Smooth muscle cell (in vitro differentiated cells): ENCODE measurements around the gene TMEM139. TPM values are rescaled to one million over a fixed set of nuclear protein-coding genes. Genes with fewer than 3 reads are reported as not detected.

ENCODE experiments used
- DNase-seq: peaks from one replicate; lab custom pipeline; 2025; ENCODE audit not compliant: unreplicated experiment; lab: John Stamatoyannopoulos, UW
- H2AFZ ChIP-seq: fragments of 200-600 bp; sonication (generic); 2 replicates; pipeline ENCODE4 v1.6.0; 2016; ENCODE audit warnings: antibody characterized with exemption, low read depth, mild to moderate bottlenecking
- H3F3A ChIP-seq: fragments of 200-600 bp; sonication (generic); 2 replicates; pipeline ENCODE4 v1.6.0; 2017; ENCODE audit warnings: antibody characterized with exemption, low read depth
- H3K27ac ChIP-seq: fragments of 200-600 bp; sonication (generic); 2 replicates; pipeline ENCODE4 v1.5.1; 2016; ENCODE audit warnings: low read depth, mild to moderate bottlenecking
- H3K27me3 ChIP-seq: fragments of 200-600 bp; sonication (generic); 2 replicates; pipeline ENCODE4 v1.6.1; 2016; ENCODE audit warnings: low read depth, mild to moderate bottlenecking
- H3K36me3 ChIP-seq: fragments of 200-600 bp; sonication (generic); 2 replicates; pipeline ENCODE4 v1.5.1; 2016; ENCODE audit warnings: low read depth
- H3K4me1 ChIP-seq: fragments of 200-600 bp; sonication (generic); 2 replicates; pipeline ENCODE4 v1.5.1; 2016; ENCODE audit warnings: low read depth
- H3K4me2 ChIP-seq: fragments of 200-600 bp; sonication (generic); 2 replicates; pipeline ENCODE4 v1.6.0; 2016; ENCODE audit warnings: mild to moderate bottlenecking
- H3K4me3 ChIP-seq: fragments of 200-600 bp; sonication (generic); 2 replicates; pipeline ENCODE4 v1.5.1; 2016; ENCODE audit warnings: mild to moderate bottlenecking
- H3K79me2 ChIP-seq: fragments of 200-600 bp; sonication (generic); 2 replicates; pipeline ENCODE4 v1.6.0; 2016; ENCODE audit warnings: low read depth, mild to moderate bottlenecking
- H3K9ac ChIP-seq: fragments of 200-600 bp; sonication (generic); 2 replicates; pipeline ENCODE4 v1.6.0; 2016; ENCODE audit warnings: low read depth
- H3K9me3 ChIP-seq: fragments of 200-600 bp; sonication (generic); replicated peaks from 2 replicates; pipeline ENCODE4 v1.5.1; 2016; ENCODE audit warnings: low read depth
- H4K20me1 ChIP-seq: fragments of 200-600 bp; sonication (generic); 2 replicates; pipeline ENCODE4 v1.6.0; 2016; ENCODE audit warnings: low read depth
- WGBS: methylation state at CpG from one replicate; pipeline ENCODE4 v1.1.7; 2016; ENCODE audit warnings: low lambda C conversion rate; 5-methylcytosine and 5-hydroxymethylcytosine counted together
- polyA plus RNA-seq: library from polyadenylated mRNA; unstranded; fragments of >200 nt; fragmentation: Nextera tagmentation; extraction: Ambion mirVana; gene quantifications from 2 replicates; pipeline ENCODE4 v1.2.1, GENCODE V29; 2016
- total RNA-seq: library from RNA; depleted of rRNA; stranded (reverse); fragments of >200 nt; gene quantifications from 2 replicates; pipeline ENCODE4 v1.2.3, GENCODE V29; 2014
- TF ChIP-seq, protein P1 (sequence below): fragments of 200-600 bp; sonication (generic); IDR thresholded peaks from 2 replicates; pipeline ENCODE4 v1.5.1; 2017; ENCODE audit warnings: borderline replicate concordance, mild to moderate bottlenecking, antibody characterized with exemption; ENCODE audit not compliant: insufficient read depth, poor library complexity, severe bottlenecking

The TMEM139 gene
- total and polyA plus RNA-seq, 2 experiments from 2014 or later: 0.93 to 9.1 TPM

DNA sequence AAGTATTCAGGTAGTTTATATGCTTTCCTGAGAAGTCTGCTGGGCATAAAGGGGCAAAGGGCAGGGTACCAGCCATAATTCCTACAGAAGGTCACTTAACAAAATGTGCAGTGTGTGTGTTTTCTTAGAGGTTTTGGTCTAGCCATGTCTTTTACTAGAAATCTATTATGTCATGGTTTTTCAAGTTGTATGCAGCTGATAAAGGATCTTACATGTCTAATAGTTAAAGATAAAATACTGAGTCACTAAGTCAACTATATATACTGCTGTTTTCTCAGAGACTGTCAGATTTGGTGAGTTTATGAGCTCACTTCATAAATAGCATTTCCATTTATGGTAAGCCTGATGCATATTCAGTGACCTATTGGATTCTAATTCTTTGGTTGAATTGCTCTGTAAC, 11.1 kb downstream of the TMEM139 start:
- peaks cover 17% of the 10 kb centered on the region for H3K79me2 ChIP-seq
- TF ChIP-seq, protein P1, sequence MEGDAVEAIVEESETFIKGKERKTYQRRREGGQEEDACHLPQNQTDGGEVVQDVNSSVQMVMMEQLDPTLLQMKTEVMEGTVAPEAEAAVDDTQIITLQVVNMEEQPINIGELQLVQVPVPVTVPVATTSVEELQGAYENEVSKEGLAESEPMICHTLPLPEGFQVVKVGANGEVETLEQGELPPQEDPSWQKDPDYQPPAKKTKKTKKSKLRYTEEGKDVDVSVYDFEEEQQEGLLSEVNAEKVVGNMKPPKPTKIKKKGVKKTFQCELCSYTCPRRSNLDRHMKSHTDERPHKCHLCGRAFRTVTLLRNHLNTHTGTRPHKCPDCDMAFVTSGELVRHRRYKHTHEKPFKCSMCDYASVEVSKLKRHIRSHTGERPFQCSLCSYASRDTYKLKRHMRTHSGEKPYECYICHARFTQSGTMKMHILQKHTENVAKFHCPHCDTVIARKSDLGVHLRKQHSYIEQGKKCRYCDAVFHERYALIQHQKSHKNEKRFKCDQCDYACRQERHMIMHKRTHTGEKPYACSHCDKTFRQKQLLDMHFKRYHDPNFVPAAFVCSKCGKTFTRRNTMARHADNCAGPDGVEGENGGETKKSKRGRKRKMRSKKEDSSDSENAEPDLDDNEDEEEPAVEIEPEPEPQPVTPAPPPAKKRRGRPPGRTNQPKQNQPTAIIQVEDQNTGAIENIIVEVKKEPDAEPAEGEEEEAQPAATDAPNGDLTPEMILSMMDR: no peak
- peaks cover 52% of the 10 kb centered on the region for H4K20me1 ChIP-seq
- DNase-seq: no peak
- no peaks in the 10 kb centered on the region for H3K27me3 ChIP-seq
- H3K9me3 ChIP-seq: no peaks in the 10 kb centered on the region
- H3K36me3 ChIP-seq: peaks cover 13% of the 10 kb centered on the region
- no peak overlapping the region for H3K4me3 ChIP-seq
- no peaks in the 10 kb centered on the region for H3F3A ChIP-seq
- H2AFZ ChIP-seq: no peak overlapping the region
- H3K4me1 ChIP-seq: peaks cover 3% of the 10 kb centered on the region
- no peak overlapping the region for H3K4me2 ChIP-seq
- no peak overlapping the region for H3K27ac ChIP-seq
- no peak overlapping the region for H3K9ac ChIP-seq

DNA sequence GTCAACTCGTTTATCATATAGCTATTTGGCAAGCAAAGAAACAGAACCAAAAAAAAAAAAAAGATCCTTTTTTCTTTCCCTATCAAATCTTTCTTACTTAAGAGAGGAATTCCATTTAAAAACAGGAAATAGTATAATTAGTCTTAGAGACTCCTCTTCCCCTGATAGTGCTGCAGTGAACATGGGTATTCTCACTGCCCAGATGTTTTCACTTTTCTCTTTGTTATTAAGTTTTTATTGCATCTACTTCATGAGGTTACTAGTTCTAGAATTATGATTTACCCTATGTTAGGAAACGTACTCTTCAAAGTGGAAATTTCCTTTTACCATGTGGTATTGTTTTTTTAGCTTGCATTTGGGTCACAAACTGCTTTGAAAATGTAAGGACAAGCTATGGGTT, 11.9 kb downstream of the TMEM139 start:
- Histone ChIP-seq H3K4me1 (no peaks in the 10 kb centered on the region), H3K9me3 (no peaks in the 10 kb centered on the region), H3K36me3 (peaks cover 13% of the 10 kb centered on the region), H3K79me2 (peaks cover 10% of the 10 kb centered on the region), H3K27ac (no peak overlapping the region), H3K27me3 (no peaks in the 10 kb centered on the region), H3K4me3 (no peak overlapping the region), H3F3A (no peaks in the 10 kb centered on the region), H3K9ac (no peak overlapping the region), H3K4me2 (no peak overlapping the region), H2AFZ (no peak overlapping the region), H4K20me1 (peaks cover 47% of the 10 kb centered on the region)
- TF ChIP-seq, protein P1: no peak
- WGBS: 55% methylated on average over 2 of the region's 2 CpGs
- DNase-seq: no peak

DNA sequence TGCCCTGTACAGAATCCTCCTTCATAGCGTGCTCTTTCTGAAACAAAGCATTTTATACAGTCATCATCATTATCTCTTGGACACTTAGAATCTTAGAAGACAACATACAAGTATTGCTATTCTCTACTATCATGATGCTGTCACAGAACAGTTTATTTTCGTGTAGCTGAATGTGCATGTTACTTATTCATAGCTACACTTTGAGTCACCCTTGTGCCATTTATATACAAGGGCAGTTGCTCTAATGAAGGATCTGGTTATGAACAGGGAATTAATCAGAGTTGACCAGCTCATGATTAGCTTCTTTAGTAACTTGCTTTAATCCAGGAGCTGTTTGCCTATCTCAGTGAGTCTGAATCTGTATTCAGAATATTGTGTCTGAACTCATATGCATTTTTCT, 14.6 kb downstream of the TMEM139 start:
- Histone ChIP-seq H2AFZ (no peak overlapping the region), H3K4me1 (no peaks in the 10 kb centered on the region), H3K27me3 (no peaks in the 10 kb centered on the region), H3K36me3 (peaks cover 14% of the 10 kb centered on the region), H3F3A (no peaks in the 10 kb centered on the region), H4K20me1 (peaks cover 30% of the 10 kb centered on the region), H3K4me3 (no peak overlapping the region), H3K9me3 (no peaks in the 10 kb centered on the region), H3K4me2 (no peak overlapping the region), H3K27ac (peak overlapping the region; percentile 34), H3K9ac (no peak overlapping the region), H3K79me2 (no peaks in the 10 kb centered on the region)
- 68% methylated on average over 2 of the region's 2 CpGs for WGBS
- DNase-seq: no peak
- TF ChIP-seq, protein P1: no peak

DNA sequence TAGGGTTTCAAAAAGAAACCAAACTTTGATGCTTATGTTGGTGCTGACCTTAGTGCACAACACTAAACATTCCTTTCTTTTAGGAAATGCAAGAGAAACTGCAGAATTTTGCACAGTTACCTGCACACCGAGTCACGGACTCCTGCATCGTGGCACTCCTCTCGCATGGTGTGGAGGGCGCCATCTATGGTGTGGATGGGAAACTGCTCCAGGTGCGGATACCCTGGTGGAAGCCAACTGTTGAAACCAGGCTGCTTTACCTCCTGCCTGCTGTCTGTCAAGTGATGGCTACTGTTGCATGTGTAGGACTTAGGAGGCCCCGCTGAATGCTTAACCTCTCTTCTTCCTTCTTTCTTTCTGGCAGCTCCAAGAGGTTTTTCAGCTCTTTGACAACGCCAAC, 15.1 kb downstream of the TMEM139 start:
- no peak overlapping the region for H3K4me3 ChIP-seq
- DNase-seq: no peak
- no peak overlapping the region for H3K4me2 ChIP-seq
- peaks cover 32% of the 10 kb centered on the region for H4K20me1 ChIP-seq
- H3K27ac ChIP-seq: peak overlapping the region; percentile 34
- peaks cover 15% of the 10 kb centered on the region for H3K36me3 ChIP-seq
- H2AFZ ChIP-seq: no peak overlapping the region
- no peaks in the 10 kb centered on the region for H3K9me3 ChIP-seq
- no peaks in the 10 kb centered on the region for H3K27me3 ChIP-seq
- TF ChIP-seq, protein P1: peak; percentile 37
- 86% methylated on average over 8 of the region's 8 CpGs for WGBS
- H3K79me2 ChIP-seq: no peaks in the 10 kb centered on the region
- H3K4me1 ChIP-seq: no peaks in the 10 kb centered on the region
- no peaks in the 10 kb centered on the region for H3F3A ChIP-seq
- H3K9ac ChIP-seq: no peak overlapping the region
